ENCODE data around the gene CCDC47. TPM values are rescaled to one million over a fixed set of nuclear protein-coding genes. Genes with fewer than 3 reads are reported as not detected.
"Not testable (repeated sequence)": the region's sequence is repeated elsewhere in the genome, so short reads cannot be mapped to it uniquely, and the experiment has no call there.

CCDC47 gene
- polyA plus RNA-seq, 3 donors from 2014 or later, result 21.1 to 50.1 (median 43.3) TPM

DNA sequence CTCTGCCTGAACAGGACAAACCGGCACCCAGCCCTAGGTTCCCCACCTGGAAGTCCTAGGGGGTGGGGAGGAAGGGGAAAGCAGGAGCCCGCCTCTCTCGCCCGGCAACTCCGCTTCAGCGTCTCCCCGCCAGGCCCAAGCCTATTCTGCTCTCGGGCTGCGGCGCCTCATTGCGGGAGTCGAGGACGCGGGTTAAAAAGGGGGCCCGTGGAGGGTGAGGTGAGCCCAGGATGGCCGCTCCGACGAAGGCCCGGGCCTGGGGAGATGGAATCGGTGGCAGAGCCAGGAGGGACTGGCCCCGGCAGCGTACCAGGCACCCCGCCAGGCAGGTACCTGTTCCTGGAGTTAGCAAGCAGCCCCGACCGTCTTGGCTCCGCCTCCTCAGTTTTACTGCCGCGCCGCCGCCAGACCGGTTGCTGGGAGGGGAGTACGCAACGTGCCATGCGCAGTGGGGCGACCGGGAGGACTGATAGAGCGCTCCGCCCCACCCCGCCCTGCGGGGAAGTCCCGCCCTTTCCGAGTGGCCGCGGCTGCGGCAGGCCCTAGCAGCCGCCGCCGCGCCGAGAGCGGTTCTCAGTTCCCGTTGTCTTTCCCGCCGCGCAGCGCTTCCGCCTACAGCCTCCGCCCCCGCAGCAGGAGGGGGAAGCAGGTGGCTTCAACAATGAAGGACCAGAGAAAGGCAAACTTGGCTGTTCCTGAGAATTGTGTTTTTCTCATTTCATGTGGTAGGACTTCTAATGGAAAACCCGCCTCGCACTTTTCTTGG, 31.8 kb downstream of the CCDC47 start, which contains the start of gene STRADA:
Gene STRADA, minus strand, starts transcription at position 392 of the 766 bp plus-strand sequence. CDS start 13,430 bp downstream, outside the sequence.
- peak; percentile 97 to 98 (median 98) for DNase-seq
- Mint-ChIP-seq H3K4me3 (peak within 1 kb of the TSS; percentile 87 to 98 (median 89)), H3K27me3 (ENCODE audit: low read depth in 3 of 3) (peaks cover 0 to 7% (median 3%) of the 10 kb centered on the region in 3 donors), H3K9me3 (no peaks in the 10 kb centered on the region), H3K27ac (peak within 1 kb of the TSS; percentile 92 to 97 (median 96)), H3K36me3 (peaks cover 0 to 7% (median 7%) of the 10 kb centered on the region in 3 donors), H3K4me1 (peaks cover 22 to 23% of the 10 kb centered on the region in 2 donors)

DNA sequence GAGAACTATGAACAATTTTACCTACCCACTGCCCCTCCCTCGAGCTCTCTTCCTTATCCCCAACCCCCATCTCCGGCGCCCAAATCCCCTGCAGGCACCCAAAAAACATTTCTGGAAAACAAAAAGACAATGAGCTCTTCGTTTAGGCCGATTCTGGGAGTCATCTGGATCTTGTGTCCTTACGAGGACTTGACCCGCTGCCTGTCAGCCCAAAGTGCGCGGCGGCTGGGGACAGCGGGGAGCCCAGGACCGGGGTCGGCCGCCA, 32.3 kb downstream of the CCDC47 start:
- H3K4me3 Mint-ChIP-seq, result peak overlapping the region; percentile 87 to 98 (median 89)
- H3K27ac Mint-ChIP-seq, result peak overlapping the region; percentile 92 to 97 (median 96)
- H3K4me1 Mint-ChIP-seq, result peaks cover 22 to 23% of the 10 kb centered on the region in 2 donors
- no peaks in the 10 kb centered on the region for H3K9me3 Mint-ChIP-seq
- H3K36me3 Mint-ChIP-seq, result peaks cover 0 to 5% (median 4%) of the 10 kb centered on the region in 3 donors
- DNase-seq, result no peak
- peaks cover 0 to 7% (median 3%) of the 10 kb centered on the region in 3 donors for H3K27me3 Mint-ChIP-seq (ENCODE audit: low read depth in 3 of 3)

DNA sequence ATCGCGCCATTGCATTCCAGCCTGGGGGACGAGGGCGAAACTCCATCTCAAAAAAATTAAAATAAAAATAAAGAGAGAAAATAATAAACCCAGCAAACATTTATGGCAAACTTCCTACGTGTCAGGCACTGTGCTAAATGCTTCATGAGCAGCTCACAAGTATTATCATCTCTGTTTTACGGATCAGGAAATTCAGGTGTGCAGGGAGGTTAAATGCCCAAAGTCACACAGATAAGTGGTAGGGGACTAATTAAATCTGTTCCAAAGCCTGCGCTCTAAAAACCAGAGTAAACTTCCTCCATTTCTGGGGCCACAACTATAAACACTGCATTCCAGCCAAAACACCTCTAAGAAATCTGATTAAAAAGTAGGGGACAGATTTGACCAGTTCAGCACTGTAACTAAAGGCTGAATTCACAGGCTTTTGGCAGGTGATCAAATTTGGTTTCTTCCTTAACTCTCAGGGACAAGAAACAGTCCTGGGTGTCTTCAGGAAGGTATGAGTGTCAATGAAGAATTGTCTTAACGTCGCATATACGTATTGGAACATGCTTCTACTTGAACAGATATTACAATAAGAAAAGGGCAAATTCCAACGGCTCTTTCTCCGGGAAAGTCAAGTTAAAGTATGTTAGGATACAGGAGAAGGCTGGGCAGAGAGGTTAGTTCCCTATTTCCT, 32.8 kb downstream of the CCDC47 start:
- H3K27me3 Mint-ChIP-seq (ENCODE audit: low read depth in 3 of 3), result peaks cover 0 to 7% (median 3%) of the 10 kb centered on the region in 3 donors
- no peaks in the 10 kb centered on the region for H3K9me3 Mint-ChIP-seq
- H3K4me3 Mint-ChIP-seq, result peak overlapping the region; percentile 87 to 98 (median 89)
- peak overlapping the region; percentile 92 to 97 (median 96) for H3K27ac Mint-ChIP-seq
- H3K4me1 Mint-ChIP-seq, result peaks cover 22 to 23% of the 10 kb centered on the region in 2 donors
- no peak for DNase-seq
- H3K36me3 Mint-ChIP-seq, result peaks cover 0 to under 1% (median 0%) of the 10 kb centered on the region in 3 donors

DNA sequence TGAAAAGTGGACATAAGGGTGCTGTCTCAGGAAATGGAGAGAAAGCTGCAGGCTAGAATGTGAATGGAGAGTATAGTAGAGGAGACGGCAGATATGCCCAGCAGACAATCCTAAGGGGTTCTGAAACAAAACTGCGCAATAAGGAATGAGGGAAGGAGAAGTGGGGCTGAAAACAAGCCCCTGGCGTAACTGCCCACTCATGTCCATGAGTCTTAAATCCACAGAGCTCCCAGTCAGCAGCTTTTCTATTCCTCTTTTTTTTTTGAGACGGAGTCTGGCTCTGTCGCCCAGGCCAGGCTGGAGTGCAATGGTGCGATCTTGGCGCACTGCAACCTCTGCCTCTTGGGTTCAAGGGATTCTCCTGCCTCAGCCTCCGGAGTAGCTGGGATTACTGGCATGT, 37.7 kb downstream of the CCDC47 start:
- H3K27ac Mint-ChIP-seq, result no peak overlapping the region
- H3K4me3 Mint-ChIP-seq, result no peak overlapping the region
- DNase-seq, result no peak
- H3K4me1 Mint-ChIP-seq, result peaks cover 6 to 10% of the 10 kb centered on the region in 2 donors
- peaks cover 0 to 3% (median 0%) of the 10 kb centered on the region in 3 donors for H3K27me3 Mint-ChIP-seq (ENCODE audit: low read depth in 3 of 3)
- H3K9me3 Mint-ChIP-seq, result no peaks in the 10 kb centered on the region
- peaks cover 0 to 6% (median 0%) of the 10 kb centered on the region in 3 donors for H3K36me3 Mint-ChIP-seq

DNA sequence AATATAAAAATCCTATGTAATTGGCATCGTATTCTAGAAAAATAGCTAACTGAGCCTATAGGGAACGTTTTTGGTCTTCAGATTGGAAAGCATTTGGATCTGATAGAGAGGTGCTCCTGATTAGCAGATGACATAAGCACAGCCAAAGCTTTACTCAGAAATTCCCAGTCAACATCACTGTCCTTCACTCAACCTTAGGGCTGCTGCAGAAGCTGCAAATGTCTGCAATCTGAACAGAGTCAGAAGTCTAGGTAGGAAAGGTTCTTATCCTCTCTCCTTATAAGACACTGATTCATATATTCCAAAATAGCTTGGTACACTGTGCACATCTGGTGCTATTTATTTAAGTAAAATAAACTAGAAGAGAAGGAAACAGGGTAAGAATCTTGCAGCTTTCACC, 51.0 kb downstream of the CCDC47 start:
- no peak for DNase-seq
- H3K4me3 Mint-ChIP-seq, result no peak overlapping the region
- H3K36me3 Mint-ChIP-seq, result peaks cover 0 to 17% (median 7%) of the 10 kb centered on the region in 3 donors
- no peaks in the 10 kb centered on the region for H3K9me3 Mint-ChIP-seq
- no peaks in the 10 kb centered on the region for H3K4me1 Mint-ChIP-seq
- H3K27me3 Mint-ChIP-seq (ENCODE audit: low read depth in 3 of 3), result no peaks in the 10 kb centered on the region
- no peak overlapping the region for H3K27ac Mint-ChIP-seq

DNA sequence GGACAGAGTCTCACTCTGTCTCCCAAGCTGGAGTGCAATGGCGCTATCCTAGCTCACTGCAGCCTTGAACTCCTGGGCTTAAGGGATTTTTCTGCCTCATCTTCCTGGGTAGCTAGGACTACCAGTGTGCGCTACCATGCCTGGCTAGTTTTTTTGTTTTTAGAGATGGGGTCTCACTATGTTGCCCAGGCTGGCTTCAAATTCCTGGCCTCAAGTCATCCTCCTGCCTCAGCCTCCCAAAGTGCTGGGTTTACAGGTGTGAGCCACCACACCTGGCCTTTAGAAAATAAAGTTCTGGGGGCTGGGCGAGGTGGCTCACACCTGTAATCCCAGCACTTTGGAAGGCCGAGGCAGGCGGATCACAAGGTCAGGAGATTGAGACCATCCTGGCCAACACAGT, 53.2 kb downstream of the CCDC47 start:
- not testable (repeated sequence) for H3K27me3 Mint-ChIP-seq (ENCODE audit: low read depth in 3 of 3); H3K4me3 Mint-ChIP-seq; H3K9me3 Mint-ChIP-seq; DNase-seq; H3K4me1 Mint-ChIP-seq; H3K27ac Mint-ChIP-seq
- peaks cover 3 to 13% (median 5%) of the 10 kb centered on the region in 3 donors for H3K36me3 Mint-ChIP-seq

DNA sequence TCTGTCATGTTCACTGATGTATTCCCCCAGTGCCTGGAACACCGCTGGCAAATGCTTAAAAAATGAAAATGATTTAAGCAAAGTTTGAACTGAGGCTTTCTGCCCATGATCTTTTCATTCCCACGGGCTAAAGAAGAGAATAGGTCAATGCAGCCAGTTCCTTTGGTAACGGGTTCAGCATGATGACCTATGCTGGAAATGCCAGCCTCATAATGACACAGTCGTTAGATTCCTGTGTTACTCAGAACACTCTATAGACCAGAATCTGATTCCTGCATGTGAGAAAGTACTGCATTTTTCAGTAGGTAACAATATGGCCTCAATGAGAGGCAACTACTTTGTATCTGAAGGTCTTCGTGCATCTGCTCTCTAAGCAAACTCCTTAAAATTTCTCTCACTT, 54.4 kb downstream of the CCDC47 start:
- H3K4me3 Mint-ChIP-seq, result no peak overlapping the region
- H3K36me3 Mint-ChIP-seq, result peaks cover 3 to 10% (median 5%) of the 10 kb centered on the region in 3 donors
- H3K27me3 Mint-ChIP-seq (ENCODE audit: low read depth in 3 of 3), result no peaks in the 10 kb centered on the region
- no peak overlapping the region for H3K27ac Mint-ChIP-seq
- no peak for DNase-seq
- no peaks in the 10 kb centered on the region for H3K9me3 Mint-ChIP-seq
- H3K4me1 Mint-ChIP-seq, result no peaks in the 10 kb centered on the region

DNA sequence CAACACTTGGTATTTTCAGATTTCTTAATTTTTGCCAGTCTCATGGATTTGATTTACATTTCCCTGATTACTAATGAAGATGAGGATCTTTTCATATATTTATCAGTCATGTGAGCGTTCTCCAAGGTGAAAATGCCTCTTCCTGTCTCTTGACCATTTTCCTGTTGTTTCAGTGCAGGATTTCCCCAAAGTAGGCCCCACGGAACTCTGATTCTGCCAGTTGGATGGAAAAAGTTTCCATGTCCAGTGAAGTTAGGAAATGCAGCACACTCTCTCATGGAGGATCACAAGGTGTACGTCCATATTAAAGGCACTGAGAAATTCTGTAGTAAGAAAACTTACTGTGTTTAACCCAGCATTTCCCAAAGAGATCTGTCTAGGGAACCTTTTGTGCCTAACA, 57.0 kb downstream of the CCDC47 start:
- no peak for DNase-seq
- H3K27me3 Mint-ChIP-seq (ENCODE audit: low read depth in 3 of 3), result no peaks in the 10 kb centered on the region
- no peaks in the 10 kb centered on the region for H3K9me3 Mint-ChIP-seq
- peak overlapping the region in 3 of 6 donors; percentile 3 to 66 (median 55) for H3K27ac Mint-ChIP-seq
- no peaks in the 10 kb centered on the region for H3K4me1 Mint-ChIP-seq
- no peak overlapping the region for H3K4me3 Mint-ChIP-seq
- H3K36me3 Mint-ChIP-seq, result peaks cover 3 to 16% (median 14%) of the 10 kb centered on the region in 3 donors

DNA sequence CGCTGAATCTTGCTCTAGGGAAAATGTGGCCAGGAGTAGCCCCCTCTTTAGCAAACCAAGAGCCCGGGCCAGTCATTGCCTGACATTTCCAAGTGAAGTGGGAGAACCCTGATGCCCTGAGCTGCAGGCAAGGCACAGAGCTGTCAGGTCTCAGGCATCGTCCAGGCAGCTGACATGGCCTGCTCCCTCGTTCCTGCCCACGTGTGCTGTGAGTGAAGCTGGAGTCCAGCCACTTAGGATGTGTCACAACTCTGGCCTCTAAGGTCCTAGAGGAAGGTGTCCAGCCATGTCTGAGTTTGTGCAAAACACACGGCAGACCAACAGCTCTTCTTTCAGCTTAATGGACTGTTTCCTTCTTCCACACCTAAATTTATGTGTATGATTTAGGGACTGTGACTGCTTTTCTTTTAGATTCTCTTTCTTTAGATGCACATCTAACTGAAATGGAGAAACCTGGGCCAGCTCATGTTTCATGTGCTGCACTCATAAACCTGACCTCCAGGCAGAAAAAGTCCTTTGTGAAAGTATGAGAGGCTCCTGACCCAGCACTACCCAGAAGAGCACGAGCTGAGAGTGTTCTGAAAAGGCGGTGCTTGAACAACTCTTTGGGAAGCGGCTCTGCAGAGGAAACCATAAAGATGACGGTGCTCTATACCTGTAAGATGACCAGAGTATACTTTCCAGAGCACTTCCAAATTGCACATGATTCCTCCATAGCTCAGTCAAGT, 58.7 kb downstream of the CCDC47 start:
- Mint-ChIP-seq H3K4me3 (no peak overlapping the region), H3K27ac (peak overlapping the region in 2 of 6 donors; percentile 34 to 35), H3K4me1 (peaks cover 8 to 11% of the 10 kb centered on the region in 2 donors), H3K9me3 (no peaks in the 10 kb centered on the region), H3K36me3 (peaks cover 3 to 18% (median 16%) of the 10 kb centered on the region in 3 donors), H3K27me3 (ENCODE audit: low read depth in 3 of 3) (no peaks in the 10 kb centered on the region)
- no peak for DNase-seq

DNA sequence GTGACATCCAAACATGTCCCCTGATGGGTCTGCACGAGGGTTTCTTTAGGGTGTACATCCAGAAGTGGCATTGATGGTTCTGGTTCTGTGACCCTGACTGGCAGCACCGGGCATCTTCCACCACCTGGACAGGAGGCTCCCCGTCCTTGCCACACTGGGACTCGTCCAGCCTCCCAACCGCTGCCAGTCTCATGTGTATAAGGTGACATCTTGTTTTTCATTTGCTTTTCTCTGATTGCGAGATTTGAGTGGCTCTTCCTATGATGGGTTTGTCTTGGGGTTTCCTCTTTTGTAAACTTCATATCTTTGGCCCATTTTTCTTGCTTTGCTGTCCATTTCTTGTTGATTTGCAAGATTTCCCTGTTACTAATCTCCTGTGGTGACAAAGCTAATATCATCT, 64.3 kb downstream of the CCDC47 start:
- no peak for DNase-seq
- Mint-ChIP-seq H3K36me3 (peaks cover 5 to 21% (median 16%) of the 10 kb centered on the region in 3 donors), H3K27me3 (ENCODE audit: low read depth in 3 of 3) (peaks cover 0 to 13% (median 2%) of the 10 kb centered on the region in 3 donors), H3K4me1 (peaks cover 54 to 62% of the 10 kb centered on the region in 2 donors), H3K9me3 (no peaks in the 10 kb centered on the region), H3K4me3 (peak overlapping the region in 3 of 5 donors; percentile 28 to 44 (median 31)), H3K27ac (peak overlapping the region; percentile 81 to 92 (median 86))

DNA sequence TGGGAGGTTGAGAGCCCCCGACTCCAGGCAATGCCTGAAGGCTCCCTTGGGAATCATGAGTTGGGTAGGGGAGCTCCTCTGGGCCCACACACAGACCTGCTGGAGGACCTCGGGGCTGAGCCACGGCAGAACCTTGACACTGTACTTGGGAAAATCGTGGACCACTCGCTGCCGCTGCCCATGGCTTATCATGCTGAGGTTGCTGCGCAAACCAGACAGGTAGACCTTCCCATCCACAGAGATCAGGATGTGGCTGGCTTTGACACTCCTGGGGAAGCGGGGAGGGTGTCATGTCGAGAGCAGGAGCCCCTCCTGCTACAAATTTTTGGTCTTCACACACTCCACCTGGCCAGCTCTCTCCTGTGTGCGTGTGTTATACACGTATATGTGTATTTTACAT, 66.2 kb downstream of the CCDC47 start:
- H3K27ac Mint-ChIP-seq, result peak overlapping the region; percentile 89 to 98 (median 96)
- H3K9me3 Mint-ChIP-seq, result no peaks in the 10 kb centered on the region
- H3K4me1 Mint-ChIP-seq, result peaks cover 73 to 82% of the 10 kb centered on the region in 2 donors
- H3K27me3 Mint-ChIP-seq (ENCODE audit: low read depth in 3 of 3), result peaks cover under 1 to 16% (median 2%) of the 10 kb centered on the region in 3 donors
- peak overlapping the region; percentile 67 to 84 (median 79) for H3K4me3 Mint-ChIP-seq
- DNase-seq, result peak in 2 of 3 donors; percentile 29 to 39
- peaks cover 5 to 19% (median 17%) of the 10 kb centered on the region in 3 donors for H3K36me3 Mint-ChIP-seq

DNA sequence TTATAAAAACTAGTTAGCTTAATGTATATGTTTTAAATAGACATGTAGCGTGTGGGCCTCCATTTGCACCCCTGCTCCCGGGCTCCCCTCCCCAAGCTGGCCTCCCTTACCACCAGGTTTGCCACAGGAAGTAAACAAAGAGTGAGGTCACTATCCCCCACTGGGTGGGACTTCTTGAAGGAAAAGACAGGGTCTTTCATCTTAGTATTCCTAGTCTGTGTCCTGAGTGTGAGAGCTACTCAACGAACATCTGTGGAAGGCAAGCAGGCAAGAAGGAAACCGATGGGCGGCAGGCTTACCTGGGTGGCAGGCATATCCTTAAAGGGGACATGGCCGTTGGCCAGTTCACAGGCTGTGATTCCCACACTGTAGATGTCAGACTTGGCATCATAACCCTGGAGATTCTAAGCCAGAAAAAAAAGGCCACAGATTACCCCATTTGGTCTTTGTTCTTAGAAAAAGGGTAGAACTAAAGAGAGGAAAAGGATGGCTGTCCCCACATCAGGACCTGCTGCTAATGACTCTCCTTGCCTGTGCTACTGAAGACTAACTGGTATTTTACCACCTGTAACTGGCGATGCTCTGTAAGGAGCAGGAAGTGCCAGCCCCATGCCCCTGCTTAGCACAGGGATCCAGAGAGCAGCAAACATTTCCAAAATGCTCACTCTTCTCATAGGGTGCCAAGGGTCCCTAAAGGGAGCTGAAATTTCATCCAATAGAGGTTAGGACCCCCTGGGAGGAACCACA, 66.9 kb downstream of the CCDC47 start:
- Mint-ChIP-seq H3K4me3 (peak overlapping the region; percentile 67 to 84 (median 79)), H3K36me3 (peaks cover 5 to 17% (median 14%) of the 10 kb centered on the region in 3 donors), H3K27ac (peak overlapping the region; percentile 89 to 98 (median 96)), H3K9me3 (no peaks in the 10 kb centered on the region), H3K4me1 (peaks cover 80 to 87% of the 10 kb centered on the region in 2 donors), H3K27me3 (ENCODE audit: low read depth in 3 of 3) (peaks cover 5 to 22% (median 6%) of the 10 kb centered on the region in 3 donors)
- peak; percentile 40 to 48 (median 40) for DNase-seq

DNA sequence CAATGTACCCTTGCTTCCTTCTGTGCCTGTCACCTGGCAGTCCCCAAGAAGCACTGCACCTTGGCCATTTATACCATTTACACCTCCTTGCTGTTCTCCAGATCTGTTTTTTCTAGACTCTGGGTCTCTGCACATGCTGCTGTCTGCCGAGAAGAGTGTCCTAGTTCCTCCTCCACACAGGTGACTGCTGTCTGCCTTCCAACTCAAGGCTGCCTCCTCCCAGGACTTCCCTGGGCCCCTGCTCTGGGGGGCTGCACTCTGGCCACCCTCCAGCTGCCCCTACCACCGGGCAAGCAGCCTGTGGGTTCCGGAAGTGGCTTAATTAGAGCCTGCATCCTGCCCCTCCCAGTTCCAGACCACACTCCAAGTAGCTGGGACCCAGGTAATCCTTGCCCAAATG, 67.7 kb downstream of the CCDC47 start:
- H3K4me1 Mint-ChIP-seq, result peaks cover 85 to 90% of the 10 kb centered on the region in 2 donors
- peak overlapping the region; percentile 89 to 98 (median 96) for H3K27ac Mint-ChIP-seq
- H3K27me3 Mint-ChIP-seq (ENCODE audit: low read depth in 3 of 3), result peaks cover 9 to 29% (median 14%) of the 10 kb centered on the region in 3 donors
- H3K4me3 Mint-ChIP-seq, result peak overlapping the region; percentile 67 to 84 (median 79)
- H3K36me3 Mint-ChIP-seq, result peaks cover 5 to 17% (median 14%) of the 10 kb centered on the region in 3 donors
- no peak for DNase-seq
- H3K9me3 Mint-ChIP-seq, result no peaks in the 10 kb centered on the region
